Stimulated activated naive CD4-positive, alpha-beta T cell (primary cell): Measurements from ENCODE around the gene IQCE.

Experiments used
- DNase-seq, 6 experiments: peaks; one replicate each; lab custom pipeline; 2025; lab: John Stamatoyannopoulos, UW

The IQCE gene

DNA sequence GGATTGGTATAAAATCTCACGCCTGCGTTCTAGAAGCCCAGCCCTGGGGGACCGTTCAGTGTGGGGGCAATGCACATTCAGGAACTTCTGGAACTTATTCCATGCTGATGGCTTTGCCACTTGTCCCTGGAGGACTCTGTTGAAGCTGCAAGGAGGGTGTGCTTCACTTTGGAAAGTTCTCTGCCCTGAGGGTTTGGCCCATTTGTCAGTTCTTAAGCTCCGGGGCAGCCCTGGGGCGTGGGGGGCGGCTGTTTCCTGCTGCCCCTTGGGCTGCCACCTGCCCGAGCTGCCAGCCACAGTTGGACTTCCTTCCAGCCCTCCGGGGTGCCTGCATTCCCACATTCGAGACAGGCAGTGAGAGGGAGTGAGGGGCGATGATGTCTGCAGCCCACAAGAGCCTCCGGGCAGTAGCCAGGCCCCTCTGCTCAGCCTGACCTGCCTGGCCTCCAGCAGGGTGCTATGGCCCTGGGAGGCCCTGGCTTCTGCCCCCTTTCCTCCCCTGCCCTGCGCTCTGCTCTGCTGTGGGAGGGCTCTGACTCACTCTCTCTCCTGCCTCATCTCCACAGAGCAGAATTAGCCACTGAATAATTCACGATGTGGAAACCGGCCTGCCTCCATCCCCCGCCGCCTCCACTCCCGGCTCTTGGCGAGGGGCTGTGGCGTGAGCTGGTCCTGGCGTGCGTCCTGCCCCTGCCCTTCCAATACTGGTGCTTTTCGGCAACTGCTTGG lies 74.9 kb downstream of the IQCE start:
- DNase-seq = no peak

DNA sequence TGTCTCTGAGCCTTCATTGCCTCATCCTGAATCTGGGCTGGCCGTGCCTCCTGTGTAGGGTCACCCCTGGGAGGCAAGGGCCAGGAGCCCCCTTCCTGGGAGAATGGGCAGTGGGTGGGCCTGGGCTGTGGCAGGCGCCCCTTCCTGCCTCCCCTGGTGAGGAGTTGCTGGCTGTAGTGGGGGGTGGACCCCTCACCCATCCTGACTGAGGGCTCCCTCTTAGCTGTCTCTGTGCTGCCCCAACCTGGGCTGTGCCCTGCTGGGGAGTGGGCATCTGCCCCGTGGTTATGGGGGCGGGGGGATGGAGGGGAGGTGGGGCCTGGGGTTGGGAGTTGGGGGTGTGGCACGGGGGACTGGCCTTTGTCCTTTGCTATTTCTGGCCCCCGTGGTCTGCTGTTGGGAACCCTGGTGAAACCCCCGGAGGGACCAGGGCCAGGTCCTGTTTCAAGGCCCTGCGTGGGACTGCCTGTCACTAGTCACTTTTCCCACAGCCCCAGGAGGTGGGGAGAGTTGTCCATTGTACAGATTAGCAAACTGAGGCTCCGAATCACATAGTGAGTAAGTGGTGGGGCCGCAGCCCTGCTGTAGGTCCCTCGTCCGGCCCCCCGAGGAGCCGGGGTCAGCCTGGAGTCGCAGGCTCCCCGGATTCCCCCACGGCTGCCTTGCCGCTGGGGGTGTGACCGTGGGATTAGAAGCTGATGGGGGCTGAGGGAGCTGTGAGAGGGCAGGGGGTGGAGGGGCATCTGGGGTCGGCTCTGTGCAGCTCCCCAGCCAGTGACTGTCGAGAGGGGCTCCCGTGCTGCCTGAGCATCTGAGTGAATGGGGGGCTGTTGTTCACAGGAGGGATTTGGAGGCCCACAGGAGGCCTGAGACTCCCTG lies 75.7 kb downstream of the IQCE start:
- DNase-seq = no peak

DNA sequence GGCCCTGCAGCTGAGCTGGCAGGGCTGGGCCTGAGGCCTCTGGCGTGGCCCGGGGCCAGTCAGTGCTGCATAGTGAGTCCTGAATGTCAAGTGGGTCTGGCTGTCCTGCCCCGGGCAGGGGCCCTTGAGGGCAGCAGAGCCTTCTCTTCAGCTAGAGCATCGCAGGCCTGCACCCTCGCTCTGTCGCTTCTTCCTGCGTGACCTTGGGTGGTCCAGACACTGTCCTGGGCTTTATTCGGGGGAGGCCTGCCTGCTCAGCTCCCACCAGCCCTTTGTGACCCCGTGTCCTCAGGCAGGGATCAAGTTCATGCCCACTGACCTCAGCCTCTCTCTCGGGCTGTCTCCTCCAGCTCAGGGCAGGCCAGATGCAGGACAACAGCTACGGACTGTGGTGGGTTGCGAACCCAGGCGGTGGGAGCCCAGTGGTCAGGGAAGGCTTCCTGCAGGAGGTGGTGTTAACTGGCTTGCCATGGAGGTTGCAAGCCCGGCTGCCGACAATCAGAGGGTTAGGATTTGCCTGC lies 76.4 kb downstream of the IQCE start:
- DNase-seq = no peak

DNA sequence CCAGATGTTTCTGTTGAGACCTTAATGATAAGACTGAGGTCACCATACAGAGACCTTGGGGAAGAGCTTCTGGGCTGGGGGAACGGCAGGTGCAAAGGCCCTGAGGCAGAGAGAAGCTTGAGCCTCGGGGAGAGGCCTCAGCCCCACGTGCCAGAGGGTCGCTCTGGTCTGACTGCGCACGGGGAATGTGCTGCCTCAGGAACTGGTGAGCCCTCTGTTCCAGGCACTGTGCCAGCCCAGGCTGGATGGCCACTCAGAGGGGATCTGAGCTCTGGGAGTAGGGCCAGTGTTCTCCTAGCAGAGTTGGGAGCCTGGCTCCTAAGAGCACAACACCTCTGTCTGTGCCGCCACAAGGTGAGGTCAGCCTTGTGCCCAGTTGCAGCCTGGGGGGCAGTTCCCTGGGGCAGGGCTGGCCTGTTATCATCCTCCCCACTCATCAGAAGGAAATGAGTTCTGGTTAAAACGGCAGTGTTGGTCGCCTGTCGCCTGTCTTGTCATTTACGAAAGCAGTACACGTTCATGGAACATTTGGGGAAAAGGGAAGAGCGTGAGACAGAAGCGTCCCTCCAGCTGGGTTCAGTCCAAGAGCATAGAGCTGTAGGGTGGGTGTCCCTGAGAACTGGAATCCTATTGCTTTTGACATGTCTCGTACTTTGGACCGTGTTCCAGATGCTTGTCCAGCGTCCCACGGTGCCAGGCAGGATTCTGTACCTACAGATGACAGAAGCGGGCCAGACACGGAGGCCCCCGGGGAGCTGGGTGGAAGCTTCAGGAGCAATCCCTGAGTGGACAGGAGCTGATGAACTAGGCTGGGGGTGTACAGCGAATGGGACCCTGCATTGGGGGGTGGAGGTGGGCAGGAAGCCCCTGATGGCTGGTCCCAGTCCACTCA lies 77.3 kb downstream of the IQCE start:
- no peak for DNase-seq

DNA sequence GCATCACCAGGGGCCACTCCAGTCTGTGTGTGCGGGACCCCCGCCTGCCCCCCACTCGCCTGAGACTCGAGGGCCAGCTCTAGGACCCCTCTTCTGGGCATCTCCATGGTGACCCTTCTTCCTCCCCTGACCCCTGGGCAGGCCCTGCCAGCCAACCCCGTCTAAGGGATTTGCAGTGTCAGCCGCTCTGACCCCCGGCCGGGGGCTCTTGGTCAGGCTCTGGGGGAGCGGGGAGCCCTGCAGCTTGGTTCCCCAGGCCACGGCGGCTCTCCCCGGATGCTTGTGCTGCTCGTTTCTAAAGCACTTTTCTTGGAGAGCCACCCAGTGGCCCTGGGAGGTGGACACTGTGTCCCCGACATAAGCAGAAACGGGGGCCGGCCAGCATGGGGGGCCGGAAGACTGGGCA lies 78.3 kb downstream of the IQCE start:
- no peak for DNase-seq

DNA sequence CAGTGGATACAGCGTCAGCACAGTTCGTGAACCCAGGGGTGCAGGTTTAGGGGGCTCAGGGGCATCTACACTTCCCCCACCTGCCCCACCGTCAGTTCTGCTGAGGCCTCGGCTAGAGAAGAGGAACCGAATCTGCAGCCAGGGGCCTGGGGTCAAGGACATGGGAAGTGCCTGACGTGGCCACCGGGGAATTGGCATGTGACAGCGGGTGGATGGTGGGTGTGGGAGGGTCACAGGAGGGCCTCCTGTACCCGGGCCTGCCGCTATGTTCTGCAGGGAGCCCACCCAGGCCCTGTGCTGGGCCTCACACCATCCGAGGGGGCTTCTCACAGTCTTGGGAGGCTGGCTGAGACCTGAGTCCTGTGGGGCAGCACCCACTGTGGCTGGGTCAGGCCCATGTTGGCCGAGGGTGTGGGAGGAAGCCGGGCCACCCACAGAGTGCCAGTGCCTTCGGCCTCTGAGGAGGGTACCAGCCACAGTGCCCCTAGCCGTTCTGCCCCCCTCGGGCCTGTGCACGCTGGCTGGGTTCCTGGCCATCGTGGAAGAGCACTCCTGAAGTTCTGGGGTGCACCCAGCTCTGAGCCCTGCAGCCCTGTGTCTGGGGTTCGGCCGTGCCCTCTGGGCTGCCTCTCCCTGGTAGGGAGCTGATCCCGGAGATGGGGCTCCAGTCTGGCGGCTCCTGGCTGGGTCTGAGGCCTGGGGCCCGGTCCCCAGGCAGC lies 78.9 kb downstream of the IQCE start:
- no peak for DNase-seq

DNA sequence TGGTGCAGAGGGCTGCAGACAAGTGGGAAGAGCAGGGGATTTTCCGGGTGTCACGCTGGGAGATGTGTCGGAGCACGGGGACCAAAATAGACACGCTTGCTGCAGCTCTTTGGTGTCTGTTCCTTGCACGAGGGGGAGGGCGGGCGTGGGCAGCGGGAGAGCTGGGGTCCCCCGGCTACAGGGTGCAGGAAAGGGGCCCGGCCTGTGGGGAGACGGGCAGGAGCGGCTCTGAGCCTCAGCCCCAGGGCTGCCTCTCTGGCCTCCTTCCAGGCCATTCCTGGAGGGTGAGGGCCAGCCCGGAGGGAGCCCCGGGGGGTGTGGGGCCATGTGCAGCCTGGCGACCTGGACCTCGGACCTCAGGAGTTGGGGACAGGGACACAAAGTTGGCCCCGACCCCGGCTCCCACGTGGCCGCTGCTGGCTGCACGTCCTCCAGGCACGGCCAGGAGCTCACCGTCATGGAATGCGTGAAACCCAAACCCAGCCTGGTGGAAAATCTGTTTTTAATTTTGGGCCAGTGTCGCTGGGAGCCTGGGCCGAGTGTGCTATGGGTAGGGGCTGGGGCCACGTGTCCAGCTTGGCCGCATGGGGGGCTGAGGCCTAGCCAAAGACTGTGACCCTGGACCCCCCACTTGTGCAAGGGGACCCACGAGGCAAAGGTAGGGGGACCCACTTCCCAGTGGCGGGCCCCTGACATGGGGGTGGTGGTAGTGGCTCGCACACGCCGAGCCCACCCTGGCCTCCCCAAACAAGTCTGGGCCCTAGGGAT lies 79.6 kb downstream of the IQCE start:
- no peak for DNase-seq

DNA sequence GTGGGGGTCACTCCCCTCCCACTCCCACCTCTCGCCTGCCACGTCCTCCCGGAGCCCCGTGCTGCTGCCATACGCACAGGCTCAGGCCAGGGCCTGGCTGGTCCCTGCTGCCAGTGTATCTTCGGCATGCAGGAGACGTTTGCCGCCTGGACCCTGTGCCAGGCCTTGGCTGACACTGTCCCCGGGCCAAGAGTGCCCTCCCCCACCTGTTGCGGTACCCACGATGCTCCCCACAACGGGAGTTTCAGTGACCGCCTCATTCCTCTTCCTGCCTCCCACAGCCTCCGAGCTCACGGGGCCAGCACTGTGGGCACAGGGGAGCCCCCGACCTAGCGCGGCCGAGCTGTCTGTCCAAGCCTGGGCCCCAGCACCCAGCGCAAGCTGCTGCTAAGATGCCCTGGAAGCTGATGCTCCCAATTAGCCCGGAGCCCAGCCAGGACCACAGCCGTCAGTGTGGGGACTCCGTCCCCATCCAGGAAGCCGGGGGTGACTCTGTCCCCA lies 80.5 kb downstream of the IQCE start:
- no peak for DNase-seq

DNA sequence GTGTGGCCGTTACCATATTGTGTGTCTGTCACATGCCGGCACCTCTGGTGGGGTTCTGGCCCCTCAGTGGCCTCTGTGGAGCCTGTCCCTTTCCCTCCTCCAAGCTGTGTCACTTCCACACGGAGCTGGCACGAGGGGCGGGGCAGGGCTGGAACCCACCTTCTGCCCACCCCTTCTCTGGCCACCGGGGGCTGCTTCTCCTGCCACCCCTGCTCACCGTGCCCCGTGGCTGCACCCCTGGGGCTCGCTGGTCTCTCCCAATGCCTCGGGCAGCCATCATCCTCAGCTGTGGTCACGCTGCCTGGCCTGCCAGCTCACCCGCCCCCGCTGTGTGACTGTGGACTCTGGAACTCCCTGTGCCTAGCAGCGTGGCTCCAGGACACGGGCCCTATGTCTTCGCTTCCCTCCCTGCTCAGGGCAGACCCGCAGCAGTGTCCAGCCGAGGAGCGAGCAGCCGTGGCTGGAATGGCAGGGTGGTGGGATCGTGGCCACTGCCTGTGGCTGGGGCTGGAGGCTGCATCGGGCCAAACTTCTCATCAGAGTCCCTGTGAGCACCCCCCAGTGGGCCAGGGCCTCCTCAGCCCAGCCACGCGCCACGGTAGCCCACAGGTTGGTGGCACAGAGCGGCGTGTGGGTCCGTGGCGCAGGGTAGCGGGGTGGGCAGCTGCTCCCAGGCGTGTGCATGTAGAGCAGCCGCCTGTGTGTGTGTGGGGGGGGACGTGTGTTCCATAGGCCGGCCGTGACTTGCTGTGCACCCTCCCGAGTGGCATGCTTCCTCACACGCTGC lies 81.1 kb downstream of the IQCE start:
- DNase-seq = no peak

DNA sequence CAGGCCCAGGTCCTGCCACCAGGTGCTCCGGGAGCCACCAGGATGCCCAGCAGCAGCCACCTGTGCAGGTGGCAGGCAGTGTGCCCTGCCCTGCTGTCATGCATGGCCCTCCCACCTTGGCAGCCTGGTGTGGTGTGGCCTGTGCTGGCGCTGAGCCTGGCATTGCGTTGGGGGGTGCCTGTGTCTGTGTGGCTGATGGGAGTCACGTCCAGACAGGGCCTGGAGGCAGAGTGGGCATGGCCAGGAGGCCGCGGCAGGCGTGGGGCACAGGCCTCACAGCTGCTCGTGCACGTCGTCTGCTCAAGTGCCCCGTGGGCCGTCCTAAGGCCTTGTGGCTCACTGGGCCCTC lies 81.7 kb downstream of the IQCE start:
- no peak for DNase-seq

DNA sequence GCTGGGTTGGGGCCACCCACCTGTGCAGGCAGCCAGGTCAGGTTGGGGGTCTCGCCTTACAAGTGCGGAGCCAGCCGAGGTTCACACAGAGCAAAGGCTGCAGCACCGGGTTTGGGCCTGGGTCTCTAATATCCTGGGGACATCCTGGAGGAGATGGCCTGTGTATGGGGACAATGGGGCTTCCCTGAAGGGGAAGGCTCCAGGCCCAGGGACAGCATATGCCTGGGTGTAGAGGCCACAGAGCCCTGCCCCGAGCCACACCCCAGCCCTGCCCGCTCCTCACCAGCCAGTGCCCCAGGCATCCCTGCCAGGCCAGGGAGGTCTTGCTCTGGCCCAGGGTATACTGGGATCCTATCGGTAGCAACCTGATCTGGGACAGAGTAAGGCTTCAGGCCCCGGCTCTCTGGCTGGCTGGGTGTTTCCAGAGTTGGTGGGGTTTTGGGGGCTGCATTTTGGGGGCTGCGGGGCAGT lies 82.1 kb downstream of the IQCE start:
- no peak for DNase-seq

DNA sequence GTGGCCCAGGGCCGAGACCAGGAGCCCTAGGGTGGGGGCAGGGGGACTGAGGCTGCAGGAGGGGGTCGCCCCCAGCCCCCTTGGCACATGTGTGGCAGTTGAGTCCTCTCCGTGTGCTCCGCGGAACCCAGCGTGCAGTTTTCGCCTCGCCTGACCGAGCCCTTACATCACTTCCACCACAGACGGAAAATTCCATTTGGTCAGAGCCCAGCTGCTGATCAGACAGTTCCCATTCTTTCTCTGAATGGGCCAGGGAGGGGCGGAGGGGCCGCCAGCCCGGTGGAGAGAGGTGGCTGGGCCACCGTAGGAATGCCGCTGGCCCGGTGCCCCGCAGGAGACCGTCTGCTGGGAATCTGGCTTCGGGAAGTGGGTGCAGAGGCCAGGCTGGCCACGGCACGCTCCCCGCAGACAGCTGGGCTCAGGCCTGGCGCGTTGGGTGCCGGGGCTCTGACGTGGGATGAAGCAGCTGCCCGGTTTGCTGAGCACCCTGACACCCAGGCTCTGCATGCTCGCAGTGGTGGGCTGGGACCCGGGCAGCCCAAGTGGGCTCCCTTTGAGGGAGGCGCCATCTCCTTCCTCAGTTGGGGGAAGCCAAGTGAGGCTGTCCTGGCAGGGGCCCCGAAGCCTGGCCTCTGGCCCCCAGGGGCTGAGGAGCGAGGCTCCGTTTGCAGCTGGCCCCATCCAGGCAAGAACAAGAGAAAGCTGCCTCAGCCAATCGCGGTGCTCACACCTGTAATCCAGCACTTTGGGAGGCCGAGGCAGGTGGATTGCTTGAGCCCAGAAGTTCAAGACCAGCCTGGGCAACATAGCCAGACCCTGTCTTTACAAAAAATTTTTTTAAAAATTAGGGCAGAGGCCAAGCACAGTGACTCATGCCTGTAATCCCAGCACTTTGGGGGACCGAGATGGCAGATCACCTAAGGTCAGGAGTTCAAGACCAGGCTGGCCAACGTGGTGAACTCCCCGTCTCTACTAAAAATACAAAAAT lies 82.9 kb downstream of the IQCE start:
- no peak for DNase-seq

DNA sequence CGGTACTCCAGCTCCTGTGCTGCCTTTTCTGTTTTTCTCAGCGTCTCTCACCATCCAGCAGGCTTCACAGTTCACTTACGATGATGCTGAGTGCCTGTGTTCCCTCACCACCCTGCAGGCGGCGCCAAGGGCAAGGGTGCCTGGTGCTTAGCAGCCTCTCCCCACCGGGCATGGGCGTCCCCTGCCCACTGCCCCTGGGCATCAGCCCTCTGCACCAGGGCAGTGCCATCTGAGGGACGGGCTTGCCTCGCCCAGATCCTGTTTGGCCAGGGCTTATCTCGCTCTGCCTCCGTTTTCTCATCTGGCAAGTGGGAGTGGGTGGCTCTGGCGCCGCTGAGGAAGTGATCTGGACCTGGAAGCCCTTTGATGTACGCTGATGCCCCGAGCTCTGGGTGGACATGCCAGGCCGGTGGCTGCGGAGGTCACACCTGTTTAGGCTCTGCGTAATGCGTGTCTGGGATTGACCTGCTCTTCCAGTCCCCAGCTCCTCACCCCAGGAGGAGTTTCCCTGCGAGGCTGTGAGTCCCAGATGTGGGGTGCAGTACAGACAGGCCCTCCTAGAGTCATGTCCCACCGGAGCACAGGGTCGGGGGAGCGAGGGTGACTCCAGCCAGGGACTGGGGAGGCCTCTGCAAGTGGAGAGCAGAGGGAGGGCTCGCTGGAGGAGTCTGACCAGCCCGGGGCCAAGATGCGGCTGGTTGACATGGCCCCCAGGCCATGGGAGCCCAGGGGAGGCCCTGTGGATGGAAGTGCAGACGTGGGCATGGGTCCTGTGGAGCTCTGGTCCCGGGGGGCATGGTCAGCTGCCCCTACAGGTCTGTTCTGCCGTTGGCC lies 84.8 kb downstream of the IQCE start:
- DNase-seq = no peak

DNA sequence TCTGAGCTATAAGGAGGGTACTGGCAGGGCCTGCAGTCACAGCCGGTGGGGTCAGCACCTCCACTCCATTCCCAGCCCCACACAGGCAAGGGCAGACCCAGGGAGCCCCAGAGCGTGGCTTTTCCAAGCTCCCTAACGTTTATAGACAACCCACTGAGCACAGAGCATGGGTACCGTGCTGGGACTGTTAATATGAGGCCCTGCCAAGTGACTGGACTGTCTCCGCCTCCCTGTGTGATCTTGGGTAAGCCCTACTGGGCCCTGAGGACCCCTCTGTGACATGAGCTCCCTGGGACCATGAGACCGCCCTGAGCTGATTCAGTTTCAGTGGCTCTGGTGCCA lies 85.4 kb downstream of the IQCE start:
- DNase-seq = no peak

DNA sequence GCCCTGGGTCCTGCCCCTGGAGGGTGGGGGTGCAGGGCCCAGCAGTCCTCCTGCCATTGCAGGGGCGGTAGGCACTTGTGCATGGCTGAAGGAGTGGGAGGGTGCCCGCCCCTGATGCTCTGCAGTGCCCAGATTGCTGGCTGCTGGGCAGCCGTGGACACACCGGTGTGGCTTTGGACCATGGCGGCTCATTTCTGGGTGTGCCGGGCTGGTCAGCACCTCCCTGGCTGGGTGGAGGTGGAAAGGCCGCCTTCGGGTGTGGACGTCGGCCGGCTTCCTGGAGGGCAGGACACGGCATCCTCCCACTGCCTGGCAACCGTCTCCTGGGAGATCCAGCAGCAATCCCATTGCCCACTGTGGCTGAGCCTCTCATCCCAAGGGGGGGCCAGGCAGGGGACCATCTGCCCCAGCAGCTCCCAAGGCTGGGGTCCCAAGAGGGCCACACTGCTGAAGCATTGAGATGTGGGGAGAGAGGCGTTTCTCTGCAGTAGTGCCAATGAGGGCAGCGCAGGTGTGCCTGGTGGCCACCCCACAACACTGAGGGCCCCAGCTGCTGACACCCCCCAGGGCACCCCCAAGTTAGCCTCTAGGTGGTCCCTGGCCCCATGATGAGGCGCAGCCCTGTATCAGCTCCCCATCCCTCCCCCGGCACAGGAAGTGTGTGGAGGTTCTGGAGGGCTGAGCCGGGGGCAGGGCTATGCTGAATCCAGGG lies 85.9 kb downstream of the IQCE start:
- DNase-seq = no peak

DNA sequence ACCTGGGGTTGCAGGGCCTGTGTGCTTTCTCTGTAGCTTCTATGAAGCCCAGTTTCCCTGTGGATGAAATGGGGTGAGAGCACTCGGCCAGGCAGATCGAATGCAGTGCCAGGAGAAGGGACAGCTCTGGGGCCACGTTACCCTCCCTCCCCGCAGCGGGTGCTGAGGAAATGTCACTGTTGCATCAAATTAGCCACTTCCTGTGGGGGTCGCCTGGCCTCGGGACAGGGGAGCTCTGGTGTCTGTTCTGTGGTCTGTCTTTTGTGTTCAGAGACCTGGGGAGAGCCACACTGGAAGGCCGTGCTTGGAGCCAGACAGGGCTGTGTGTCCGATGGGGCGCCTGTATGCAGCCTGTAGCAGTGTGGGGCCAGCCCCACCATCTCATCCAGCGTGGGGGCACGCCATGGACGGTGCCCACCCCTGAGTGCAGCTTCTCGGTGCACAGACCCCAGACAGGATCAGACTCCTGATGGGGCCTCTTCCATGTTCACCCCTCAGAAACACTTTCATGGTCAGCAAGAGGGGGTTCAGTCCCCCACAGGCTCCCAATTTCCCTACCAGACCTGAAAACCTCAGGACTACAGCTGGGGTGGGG lies 86.6 kb downstream of the IQCE start:
- peak in 2 of 6 experiments; percentile 12 to 29 for DNase-seq

DNA sequence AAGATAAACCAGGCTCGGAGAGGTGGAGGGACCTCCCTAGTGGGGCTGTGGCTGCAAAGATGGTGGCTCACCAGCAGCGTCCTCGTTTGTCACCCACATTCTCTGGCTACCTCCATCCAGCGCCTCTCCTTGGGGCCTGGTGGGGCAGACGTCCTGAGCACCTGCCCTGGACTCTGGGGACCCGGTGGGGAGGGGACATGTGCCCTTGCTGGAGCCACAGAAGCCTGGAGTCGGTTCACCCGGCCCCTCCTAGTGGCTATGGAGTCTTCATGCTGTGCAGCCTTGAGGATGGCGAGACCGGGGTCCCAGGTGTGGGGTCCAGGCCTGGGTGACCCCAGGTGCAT lies 87.5 kb downstream of the IQCE start:
- no peak for DNase-seq
